Muscle layer of colon (tissue), 2 donors: ENCODE results near the gene HEXIM2.

Source experiments
- H3K27ac ChIP-seq: one replicate; pipeline ENCODE4 v1.7.0; 2013; ENCODE audit warnings: low read depth, mild to moderate bottlenecking, low read length, moderate library complexity
- H3K27me3 ChIP-seq, 2 donors: one replicate each; pipeline ENCODE4 v1.7.0; 2013; ENCODE audit warnings: low read length in 2 of 2, mild to moderate bottlenecking in 2 of 2; ENCODE audit not compliant: insufficient read depth in 2 of 2, control insufficient read depth in 1 of 2
- H3K36me3 ChIP-seq: one replicate; pipeline ENCODE4 v1.7.0; 2013; ENCODE audit warnings: mild to moderate bottlenecking, low read length; ENCODE audit not compliant: insufficient read depth
- H3K4me1 ChIP-seq: one replicate; pipeline ENCODE4 v1.7.0; 2013; ENCODE audit warnings: mild to moderate bottlenecking, low read length; ENCODE audit not compliant: insufficient read depth
- H3K4me3 ChIP-seq, 2 donors: one replicate each; pipeline ENCODE4 v1.7.0; 2013; ENCODE audit warnings: low read length in 2 of 2, low read depth in 1 of 2, mild to moderate bottlenecking in 1 of 2, moderate library complexity in 1 of 2
- H3K9ac ChIP-seq: one replicate; pipeline ENCODE4 v1.7.0; 2013; ENCODE audit warnings: low read length
- H3K9me3 ChIP-seq: one replicate; pipeline ENCODE4 v1.7.0; 2013; ENCODE audit warnings: mild to moderate bottlenecking, low read length
- donor health status: abdominal sarcoma.
- donor health status: Adenocarcinoma of cecum.

HEXIM2 gene

GRCh38 chr17:45162025-45162687 lies 481 bp downstream of the HEXIM2 start:
- Histone ChIP-seq H3K4me1 (peaks cover 34% of the 10 kb centered on the region), H3K9ac (peak overlapping the region; percentile 3), H3K27ac (peak overlapping the region; percentile 13), H3K27me3 (no peaks in the 10 kb centered on the region), H3K4me3 (peak overlapping the region in 1 of 2 donors; percentile 56), H3K36me3 (no peaks in the 10 kb centered on the region), H3K9me3 (no peaks in the 10 kb centered on the region)

DNA sequence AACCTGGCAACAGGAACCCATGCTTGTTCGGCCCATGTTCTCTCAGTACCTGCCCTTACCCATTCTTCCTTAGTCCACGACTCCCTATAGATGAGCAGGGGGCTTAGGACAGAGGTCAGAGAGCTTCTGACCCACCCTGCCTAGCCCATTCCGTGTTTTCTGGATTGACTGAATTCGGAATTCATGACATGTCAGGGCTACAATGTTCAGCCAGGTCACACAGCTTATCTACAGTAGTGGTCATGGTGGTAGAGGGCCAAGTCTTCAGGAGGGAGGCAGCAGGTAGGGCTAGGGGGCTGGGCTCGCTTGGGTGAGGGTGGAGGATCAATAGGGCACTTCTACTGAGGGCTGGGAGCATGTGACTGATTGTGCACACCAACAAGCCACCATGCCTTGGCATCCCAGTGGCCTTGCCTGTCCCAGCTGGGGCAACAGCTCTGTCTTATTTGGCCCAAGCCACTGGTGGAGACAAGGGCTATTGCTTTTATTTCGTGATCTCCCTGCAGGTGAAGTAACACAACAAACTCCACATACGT lies 3.1 kb downstream of the HEXIM2 start:
- no peaks in the 10 kb centered on the region for H3K9me3 ChIP-seq
- no peak overlapping the region for H3K4me3 ChIP-seq
- H3K36me3 ChIP-seq: peaks cover 4% of the 10 kb centered on the region
- H3K27ac ChIP-seq: no peak overlapping the region
- H3K9ac ChIP-seq: no peak overlapping the region
- no peaks in the 10 kb centered on the region for H3K27me3 ChIP-seq
- H3K4me1 ChIP-seq: peaks cover 10% of the 10 kb centered on the region

- Histone ChIP-seq H3K9ac (no peak overlapping the region), H3K27ac (no peak overlapping the region)
Measured at GRCh38 chr17:45168991-45169752, 7.5 kb downstream of the HEXIM2 start.

DNA sequence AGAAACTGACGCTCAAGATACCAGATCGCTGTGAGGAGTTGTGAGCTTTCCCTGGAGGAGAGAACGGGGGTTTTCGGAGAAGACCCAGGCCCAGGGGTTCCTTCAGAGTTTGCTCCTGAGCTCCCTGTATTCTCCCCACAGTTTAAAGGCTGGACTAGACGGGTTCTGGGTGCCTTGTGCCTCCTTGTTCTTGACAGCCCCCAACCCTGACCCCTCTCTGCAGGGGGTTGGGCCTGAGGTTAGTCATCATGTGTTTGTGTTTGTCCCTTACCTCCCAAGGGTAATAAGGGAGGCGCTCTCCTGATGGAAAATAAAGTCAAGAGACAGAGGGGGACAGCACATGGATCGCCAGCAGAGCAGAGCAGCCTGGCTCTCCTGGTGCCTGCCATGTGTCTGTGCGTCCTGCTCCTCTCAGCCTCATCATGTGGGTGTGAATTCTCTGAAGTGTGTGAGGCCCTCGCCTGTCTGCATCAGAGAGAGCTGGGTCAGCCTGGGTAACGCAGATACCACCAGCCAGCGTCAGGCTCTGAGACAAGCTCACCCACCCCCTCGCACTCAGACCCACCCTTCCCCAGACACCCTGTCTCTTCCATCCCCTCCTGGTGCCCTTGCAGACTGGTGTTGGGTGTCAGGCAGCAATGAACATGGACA lies 8.7 kb downstream of the HEXIM2 start:
- Histone ChIP-seq H3K9me3 (no peaks in the 10 kb centered on the region), H3K4me3 (peak overlapping the region in 1 of 2 donors; percentile 3), H3K27me3 (no peaks in the 10 kb centered on the region), H3K36me3 (peaks cover 4% of the 10 kb centered on the region), H3K9ac (peak overlapping the region; percentile 21), H3K27ac (peak overlapping the region; percentile 93), H3K4me1 (peaks cover 33% of the 10 kb centered on the region)

More at GRCh38 chr17:45168991-45169752, 7.5 kb downstream of the HEXIM2 start:
- Histone ChIP-seq H3K4me1 (peaks cover 33% of the 10 kb centered on the region), H3K36me3 (peaks cover 4% of the 10 kb centered on the region), H3K4me3 (no peak overlapping the region), H3K27me3 (no peaks in the 10 kb centered on the region), H3K9me3 (no peaks in the 10 kb centered on the region)

GRCh38 chr17:45170931-45171337 lies 9.3 kb downstream of the HEXIM2 start:
- H3K36me3 ChIP-seq: peaks cover 4% of the 10 kb centered on the region
- peak overlapping the region; percentile 93 for H3K27ac ChIP-seq
- H3K9ac ChIP-seq: peak overlapping the region; percentile 68
- peak overlapping the region; percentile 3 to 50 for H3K4me3 ChIP-seq
- peaks cover 36% of the 10 kb centered on the region for H3K4me1 ChIP-seq
- H3K27me3 ChIP-seq: no peaks in the 10 kb centered on the region
- H3K9me3 ChIP-seq: no peaks in the 10 kb centered on the region

DNA sequence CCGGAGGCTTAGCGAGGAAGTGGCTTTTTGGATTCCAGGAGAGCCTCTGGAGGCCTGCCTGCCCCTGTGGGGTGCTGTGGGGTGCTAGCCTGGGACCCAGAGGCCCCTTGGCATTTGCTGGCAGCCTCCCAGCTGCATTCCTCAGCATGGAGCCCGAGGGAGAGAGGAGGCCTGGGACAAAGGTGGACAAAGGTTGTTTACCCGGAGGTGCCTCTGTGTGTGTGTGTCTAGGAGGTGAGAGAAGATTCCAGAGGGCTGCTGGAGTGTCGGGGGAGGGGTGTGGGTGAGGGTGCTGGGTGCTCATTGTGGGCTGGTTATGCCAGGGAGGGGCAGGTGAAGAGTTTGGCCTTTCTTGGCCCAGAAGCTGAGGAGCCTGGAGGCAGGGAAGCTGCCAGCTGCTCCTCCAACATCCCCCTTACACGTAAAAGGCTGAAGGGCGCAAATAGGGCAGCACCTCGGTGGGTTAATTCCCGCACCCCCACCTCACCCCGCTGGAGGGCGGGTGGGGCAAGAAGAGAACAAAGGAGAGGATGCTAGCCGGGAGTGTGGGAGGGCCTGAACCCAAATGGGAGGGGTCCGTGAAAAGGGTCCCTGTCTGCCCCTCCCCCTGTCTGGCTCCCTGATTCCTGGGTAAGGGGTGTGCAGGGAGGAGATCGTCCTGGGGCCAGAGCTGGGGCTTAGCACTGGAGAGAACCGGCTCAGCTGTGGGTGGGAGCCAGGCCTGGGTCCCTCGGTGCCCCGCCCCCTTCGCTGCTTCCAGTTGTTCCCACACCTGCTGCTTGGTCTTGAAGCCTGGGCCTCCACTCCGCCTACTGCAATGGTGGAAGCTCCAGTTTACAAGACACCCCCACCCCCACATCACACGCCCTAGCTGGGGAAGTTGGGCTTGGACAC lies 9.9 kb downstream of the HEXIM2 start:
- H3K4me1 ChIP-seq: peaks cover 39% of the 10 kb centered on the region
- peak overlapping the region; percentile 68 for H3K9ac ChIP-seq
- H3K36me3 ChIP-seq: peaks cover 4% of the 10 kb centered on the region
- H3K27me3 ChIP-seq: no peaks in the 10 kb centered on the region
- H3K9me3 ChIP-seq: no peaks in the 10 kb centered on the region
- peak overlapping the region; percentile 93 for H3K27ac ChIP-seq
- peak overlapping the region; percentile 3 to 50 for H3K4me3 ChIP-seq

DNA sequence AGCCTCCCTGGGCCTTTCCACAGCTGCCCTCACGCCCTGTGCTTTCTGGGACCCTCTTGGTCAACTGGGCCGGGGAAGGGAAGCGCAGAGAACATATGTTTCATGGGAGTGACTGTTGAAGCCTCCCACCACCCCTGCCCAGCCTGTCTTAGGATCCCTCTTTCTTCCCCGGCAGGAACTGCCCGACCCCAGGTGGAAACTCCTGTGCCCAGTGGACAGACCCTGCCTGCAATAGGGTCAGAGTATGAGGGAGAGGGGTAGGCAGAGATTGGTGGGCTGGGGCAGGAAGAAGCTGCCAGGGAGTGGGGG lies 10.5 kb downstream of the HEXIM2 start:
- peak overlapping the region; percentile 3 to 50 for H3K4me3 ChIP-seq
- H3K9me3 ChIP-seq: no peaks in the 10 kb centered on the region
- peaks cover 4% of the 10 kb centered on the region for H3K36me3 ChIP-seq
- H3K4me1 ChIP-seq: peaks cover 39% of the 10 kb centered on the region
- H3K27me3 ChIP-seq: no peaks in the 10 kb centered on the region
- peak overlapping the region; percentile 68 for H3K9ac ChIP-seq
- peak overlapping the region; percentile 93 for H3K27ac ChIP-seq

DNA sequence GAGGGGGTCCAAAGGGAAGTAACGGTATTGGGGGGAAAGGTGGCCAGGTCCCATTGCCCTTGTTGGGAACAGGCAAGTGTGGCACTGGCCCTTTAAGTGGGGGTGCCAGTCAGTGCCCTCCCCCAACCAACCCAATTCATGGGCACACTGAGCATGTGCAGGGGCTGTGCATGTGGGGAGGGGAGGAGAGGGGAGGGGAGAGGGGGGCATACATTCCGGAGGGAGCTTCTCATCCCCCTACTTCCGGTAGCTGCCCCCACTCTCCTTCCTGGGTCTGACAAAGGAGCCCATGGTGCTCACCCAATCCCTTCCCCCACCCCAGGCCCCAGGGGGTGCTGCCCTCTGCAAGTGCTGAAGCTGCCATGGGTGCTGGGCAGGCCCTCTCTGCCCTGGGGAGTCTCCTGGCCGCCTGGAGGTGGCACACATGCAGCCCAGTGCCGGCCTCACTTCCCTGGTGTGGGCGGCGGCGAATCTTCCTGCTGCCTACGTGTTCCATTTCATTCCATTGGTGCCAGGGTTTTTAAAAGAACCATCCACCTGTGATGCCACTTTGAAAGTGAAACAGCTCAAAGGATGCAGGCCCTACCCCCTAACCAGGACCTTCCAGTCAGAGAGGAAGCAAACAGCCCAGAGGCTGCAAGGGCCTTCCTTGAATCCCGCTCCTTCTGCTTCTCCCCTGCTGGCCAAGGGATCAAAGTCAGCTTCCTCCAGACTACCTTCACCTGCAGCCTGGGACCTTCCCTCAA lies 11.0 kb downstream of the HEXIM2 start:
- H3K4me3 ChIP-seq: peak overlapping the region; percentile 3 to 50
- H3K4me1 ChIP-seq: peaks cover 39% of the 10 kb centered on the region
- peak overlapping the region; percentile 68 for H3K9ac ChIP-seq
- no peaks in the 10 kb centered on the region for H3K9me3 ChIP-seq
- H3K27ac ChIP-seq: peak overlapping the region; percentile 93
- peaks cover 4% of the 10 kb centered on the region for H3K36me3 ChIP-seq
- H3K27me3 ChIP-seq: no peaks in the 10 kb centered on the region

- H3K9me3 ChIP-seq: no peaks in the 10 kb centered on the region
- no peak overlapping the region for H3K9ac ChIP-seq
- no peak overlapping the region for H3K4me3 ChIP-seq
- H3K36me3 ChIP-seq: no peaks in the 10 kb centered on the region
- peaks cover 31% of the 10 kb centered on the region for H3K4me1 ChIP-seq
- peak overlapping the region; percentile 21 for H3K27ac ChIP-seq
- H3K27me3 ChIP-seq: no peaks in the 10 kb centered on the region
Measured at GRCh38 chr17:45175759-45176115, 14.1 kb downstream of the HEXIM2 start.

DNA sequence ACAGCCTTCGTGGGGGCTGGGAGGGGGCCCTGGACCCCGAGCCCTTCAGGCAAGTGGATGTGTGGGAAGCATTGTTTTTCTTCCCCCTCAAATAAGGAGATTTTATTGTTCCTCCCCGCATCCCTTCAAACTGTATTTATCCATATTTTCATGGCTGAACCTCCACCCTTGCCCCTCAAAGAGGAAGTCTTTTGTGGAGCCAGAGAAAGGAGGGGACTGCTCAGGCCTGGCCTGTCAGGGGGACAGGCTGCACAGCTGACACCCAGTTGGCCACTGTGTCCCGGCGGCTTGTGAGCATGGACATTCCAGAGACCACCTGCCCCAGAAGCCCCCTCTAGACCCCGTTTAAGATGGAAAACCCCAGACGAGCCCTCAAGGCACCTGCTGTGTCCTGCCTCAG lies 15.9 kb downstream of the HEXIM2 start:
- no peaks in the 10 kb centered on the region for H3K36me3 ChIP-seq
- no peaks in the 10 kb centered on the region for H3K27me3 ChIP-seq
- H3K9me3 ChIP-seq: no peaks in the 10 kb centered on the region
- H3K4me1 ChIP-seq: peaks cover 13% of the 10 kb centered on the region
- H3K9ac ChIP-seq: no peak overlapping the region
- no peak overlapping the region for H3K4me3 ChIP-seq
- H3K27ac ChIP-seq: no peak overlapping the region
